Osteocyte (in vitro differentiated cells): ENCODE data around the gene GOLGB1. TPM values are rescaled to one million over a fixed set of nuclear protein-coding genes. Genes with fewer than 3 reads are reported as not detected.
"Not testable (repeated sequence)": the region's sequence is repeated elsewhere in the genome, so short reads cannot be mapped to it uniquely, and the experiment has no call there.

Experiments
- DNase-seq: peaks from one replicate; pipeline ENCODE4 v3.0.0; 2021; ENCODE audit warnings: mixed read lengths; ENCODE audit not compliant: unreplicated experiment; ENCODE audit errors: extremely low spot score
- H3K27ac Mint-ChIP-seq: one replicate; pipeline ENCODE4 v1.8.0; 2021; ENCODE audit warnings: mild to moderate bottlenecking, mixed read lengths; ENCODE audit not compliant: unreplicated experiment
- H3K27me3 Mint-ChIP-seq: one replicate; pipeline ENCODE4 v1.8.0; 2021; ENCODE audit warnings: mixed read lengths; ENCODE audit not compliant: unreplicated experiment
- H3K36me3 Mint-ChIP-seq: one replicate; pipeline ENCODE4 v1.8.0; 2021; ENCODE audit warnings: mixed read lengths; ENCODE audit not compliant: unreplicated experiment
- H3K4me1 Mint-ChIP-seq: one replicate; pipeline ENCODE4 v1.8.0; 2021; ENCODE audit warnings: mixed read lengths; ENCODE audit not compliant: unreplicated experiment
- H3K4me3 Mint-ChIP-seq: one replicate; pipeline ENCODE4 v1.8.0; 2021; ENCODE audit warnings: mild to moderate bottlenecking, moderate library complexity, mixed read lengths; ENCODE audit not compliant: unreplicated experiment
- H3K9me3 Mint-ChIP-seq: one replicate; pipeline ENCODE4 v1.8.0; 2021; ENCODE audit warnings: mixed read lengths; ENCODE audit not compliant: unreplicated experiment
- CTCF ChIP-seq: fragments of 200-600 bp; sonication (generic); IDR thresholded peaks from 2 replicates; pipeline ENCODE4 v1.5.0; 2021; ENCODE audit warnings: antibody characterized with exemption, mild to moderate bottlenecking, moderate library complexity
- total RNA-seq: library from RNA; stranded (reverse); gene quantifications from 2 replicates; pipeline ENCODE4 v1.2.1, GENCODE V29; 2021

GOLGB1 gene
- total RNA-seq, 1 donor from 2014 or later: 60.5 TPM

GRCh38 chr3:121781611-121782010 is 32.1 kb upstream of the GOLGB1 start:
- Mint-ChIP-seq H3K4me3 (no peak overlapping the region), H3K36me3 (peaks cover 55% of the 10 kb centered on the region), H3K27ac (no peak overlapping the region), H3K4me1 (no peaks in the 10 kb centered on the region), H3K9me3 (no peaks in the 10 kb centered on the region), H3K27me3 (no peaks in the 10 kb centered on the region)
- no peak for DNase-seq
- no peak for TF ChIP-seq CTCF

GRCh38 chr3:121775095-121775494 is 25.6 kb upstream of the GOLGB1 start:
- not testable (repeated sequence) for H3K4me1 Mint-ChIP-seq, H3K27ac Mint-ChIP-seq, DNase-seq, H3K27me3 Mint-ChIP-seq, H3K4me3 Mint-ChIP-seq, H3K9me3 Mint-ChIP-seq
- H3K36me3 Mint-ChIP-seq: peaks cover 57% of the 10 kb centered on the region

GRCh38 chr3:121769246-121769645 is 19.7 kb upstream of the GOLGB1 start:
- peaks cover 6% of the 10 kb centered on the region for H3K9me3 Mint-ChIP-seq
- H3K4me3 Mint-ChIP-seq: no peak overlapping the region
- peaks cover 29% of the 10 kb centered on the region for H3K36me3 Mint-ChIP-seq
- H3K27me3 Mint-ChIP-seq: peaks cover under 1% of the 10 kb centered on the region
- DNase-seq: no peak
- no peak overlapping the region for H3K27ac Mint-ChIP-seq
- TF ChIP-seq CTCF: no peak
- H3K4me1 Mint-ChIP-seq: no peaks in the 10 kb centered on the region

- Mint-ChIP-seq H3K4me3 (no peak overlapping the region), H3K27me3 (peaks cover 2% of the 10 kb centered on the region), H3K4me1 (no peaks in the 10 kb centered on the region), H3K9me3 (peaks cover 1% of the 10 kb centered on the region), H3K27ac (no peak overlapping the region), H3K36me3 (peaks cover 21% of the 10 kb centered on the region)
- no peak for DNase-seq
- TF ChIP-seq CTCF: no peak
These were observed 18.9 kb upstream of the GOLGB1 start for GRCh38 chr3:121768452-121768851.

- Mint-ChIP-seq H3K9me3 (no peaks in the 10 kb centered on the region), H3K27me3 (peaks cover 35% of the 10 kb centered on the region), H3K36me3 (no peaks in the 10 kb centered on the region), H3K4me3 (no peak overlapping the region), H3K4me1 (no peaks in the 10 kb centered on the region), H3K27ac (no peak overlapping the region)
- no peak for TF ChIP-seq CTCF
- no peak for DNase-seq
These were observed 10.1 kb upstream of the GOLGB1 start for GRCh38 chr3:121759541-121760202.
